Ishikawa (cell line): ENCODE results near the gene COG5.

Source experiments
- CREB1 ChIP-seq: IDR thresholded peaks from 2 replicates; pipeline ENCODE4 v1.6.1; 2012; ENCODE audit warnings: low read depth
- MAX ChIP-seq: IDR thresholded peaks from 2 replicates; pipeline ENCODE4 v1.6.1; 2012
- RAD21 ChIP-seq: IDR thresholded peaks from 2 replicates; pipeline ENCODE4 v1.6.1; 2012; ENCODE audit warnings: low read depth
- REST ChIP-seq: IDR thresholded peaks from 2 replicates; pipeline ENCODE4 v1.6.1; 2012; ENCODE audit warnings: low read depth, mild to moderate bottlenecking
- TAF1 ChIP-seq: IDR thresholded peaks from 2 replicates; pipeline ENCODE4 v1.6.1; 2012; ENCODE audit warnings: low read depth, mild to moderate bottlenecking
- TCF12 ChIP-seq: IDR thresholded peaks from 2 replicates; pipeline ENCODE4 v1.6.1; 2012; ENCODE audit warnings: low read depth
- ZBTB7A ChIP-seq: IDR thresholded peaks from 2 replicates; pipeline ENCODE4 v1.6.1; 2012; ENCODE audit warnings: low read depth
- TF ChIP-seq, protein P1 (sequence below): IDR thresholded peaks from 2 replicates; pipeline ENCODE4 v1.6.1; 2012

DNA sequence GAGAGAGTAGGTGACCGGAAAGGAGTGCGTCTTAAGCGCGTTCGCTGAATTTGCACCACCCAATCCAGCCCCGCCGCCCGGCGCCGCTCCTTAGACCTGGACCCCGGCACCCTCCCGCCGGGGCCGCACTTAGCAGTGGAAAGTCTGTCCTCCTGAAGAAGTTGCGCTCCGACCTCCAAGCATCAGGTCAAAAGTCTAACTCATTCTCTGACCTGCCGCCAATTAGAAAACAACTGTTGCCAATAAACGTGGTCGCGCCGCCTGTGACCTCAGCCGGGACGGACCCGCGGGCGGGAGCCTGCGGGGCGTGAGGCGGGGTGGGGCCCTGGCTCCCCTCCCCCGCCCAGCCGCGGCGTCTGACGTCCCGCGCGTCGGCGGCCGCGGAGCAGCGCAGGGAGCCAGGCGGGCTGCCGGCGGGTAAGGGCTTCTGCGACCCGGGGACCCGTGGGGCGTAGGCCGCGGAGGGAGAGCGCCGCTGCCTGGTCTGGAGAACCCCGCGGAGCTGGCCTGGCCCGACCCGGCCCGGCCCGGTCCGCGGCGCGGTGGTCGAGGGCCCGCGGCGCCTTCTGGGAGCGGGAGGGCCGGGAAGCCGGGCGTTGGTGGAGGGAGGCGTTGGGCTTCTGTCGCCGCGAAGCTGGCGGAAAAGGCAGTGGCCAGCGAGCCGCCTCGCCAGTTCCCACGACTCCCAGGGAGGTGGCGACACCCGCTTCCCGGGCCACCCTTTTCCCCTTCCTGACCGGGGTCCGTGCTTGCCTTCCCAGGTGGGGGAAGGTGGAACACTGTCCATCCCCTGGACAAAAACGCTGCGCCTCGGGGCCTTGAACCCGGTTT is 16.4 kb upstream of the COG5 start, which contains the start of gene BCAP29:
- peak; percentile 61; the same call in 1 of the 2 replicates for TF ChIP-seq CREB1
- peak; percentile 2; the same call in 1 of the 2 replicates for TF ChIP-seq RAD21
- TF ChIP-seq TCF12: no peak
- TF ChIP-seq, protein P1, sequence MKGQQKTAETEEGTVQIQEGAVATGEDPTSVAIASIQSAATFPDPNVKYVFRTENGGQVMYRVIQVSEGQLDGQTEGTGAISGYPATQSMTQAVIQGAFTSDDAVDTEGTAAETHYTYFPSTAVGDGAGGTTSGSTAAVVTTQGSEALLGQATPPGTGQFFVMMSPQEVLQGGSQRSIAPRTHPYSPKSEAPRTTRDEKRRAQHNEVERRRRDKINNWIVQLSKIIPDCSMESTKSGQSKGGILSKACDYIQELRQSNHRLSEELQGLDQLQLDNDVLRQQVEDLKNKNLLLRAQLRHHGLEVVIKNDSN: no peak
- TF ChIP-seq REST: no peak
- TF ChIP-seq ZBTB7A: peak; percentile 49
- TF ChIP-seq MAX: peak; percentile 40; the same call in 1 of the 2 replicates
- TF ChIP-seq TAF1: peak; percentile 39; the same call in 1 of the 2 replicates
